22Rv1 (cell line): ENCODE results near the gene DNASE1L1.

Source experiments
- CTCF ChIP-seq: fragments of 450-650 bp; IDR thresholded peaks from 2 replicates; pipeline ENCODE4 v1.5.1; 2017; ENCODE audit warnings: mild to moderate bottlenecking
- ZFX ChIP-seq: fragments of 450-650 bp; IDR thresholded peaks from 2 replicates; pipeline ENCODE4 v1.6.1; 2017; ENCODE audit warnings: antibody characterized with exemption, borderline replicate concordance

- no peak for TF ChIP-seq CTCF
- TF ChIP-seq ZFX, result no peak
These were observed 45.2 kb downstream of the DNASE1L1 start for GRCh38 chrX:154363706-154364439.
